ENCODE data around the gene RPUSD4. TPM values are rescaled to one million over a fixed set of nuclear protein-coding genes. Genes with fewer than 3 reads are reported as not detected.

RPUSD4 gene
- total RNA-seq, 1 experiment from 2014 or later, result 19.0 TPM

DNA sequence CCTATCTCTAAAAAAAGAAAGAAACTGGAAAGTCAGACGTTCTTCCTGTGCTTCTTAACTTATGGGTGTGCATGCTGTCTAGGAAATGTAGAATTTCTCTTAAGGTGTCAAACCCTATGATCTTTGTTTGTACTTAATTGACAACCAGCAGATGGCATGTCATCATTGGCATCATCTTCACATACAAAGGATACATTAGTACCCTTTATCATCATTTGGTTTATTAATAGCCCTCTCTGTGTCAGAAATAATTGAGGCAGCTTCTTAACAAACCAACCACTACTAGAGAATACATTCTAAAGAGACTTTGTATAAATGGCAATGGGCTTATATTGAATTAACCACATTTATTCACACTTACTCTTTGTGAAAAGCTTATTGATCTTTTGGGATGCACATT is 43.4 kb upstream of the RPUSD4 start:
- no peaks in the 10 kb centered on the region for H3K4me1 Mint-ChIP-seq (ENCODE audit: low read depth, unreplicated experiment)
- H3K36me3 Mint-ChIP-seq (ENCODE audit: insufficient read depth, unreplicated experiment), result peaks cover 14% of the 10 kb centered on the region
- no TSS peak for BruUV-seq (replicated peaks)

DNA sequence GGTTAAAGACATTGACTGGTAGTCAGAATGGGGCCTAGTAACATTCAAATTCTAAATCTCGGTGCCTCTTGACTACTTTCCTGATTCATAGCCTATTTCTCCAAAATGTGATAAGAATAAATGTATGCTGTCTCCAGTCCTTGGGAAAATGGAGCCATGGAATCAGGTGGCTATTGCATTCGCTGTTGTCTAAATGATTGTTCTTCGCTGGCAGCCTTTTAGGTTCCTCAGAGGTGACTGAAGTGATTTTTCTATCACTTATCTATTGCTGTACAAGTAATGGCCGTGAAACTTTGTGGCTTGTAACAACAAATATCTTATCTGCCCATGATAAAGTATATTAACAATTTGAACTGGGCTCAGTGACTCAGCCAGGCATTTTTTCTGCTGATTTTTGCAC is 41.8 kb upstream of the RPUSD4 start:
- H3K36me3 Mint-ChIP-seq (ENCODE audit: insufficient read depth, unreplicated experiment), result peaks cover 14% of the 10 kb centered on the region
- H3K4me3 Mint-ChIP-seq (ENCODE audit: low read depth, unreplicated experiment), result no peak overlapping the region
- CTCF ChIA-PET, result no interaction called here
- BruUV-seq (replicated peaks), result no TSS peak
- intact Hi-C loops (cut with micrococcal nuclease; ENCODE audit: unreplicated experiment), result no loop called here
- no peaks in the 10 kb centered on the region for H3K4me1 Mint-ChIP-seq (ENCODE audit: low read depth, unreplicated experiment)
- no peak for TF ChIP-seq CTCF (IDR thresholded peaks at IDR 0.05; ENCODE audit: unreplicated experiment)
- DNase-seq, result no peak
- H3K9me3 Mint-ChIP-seq (ENCODE audit: low read depth, unreplicated experiment), result no peaks in the 10 kb centered on the region
- no peak overlapping the region for H3K27ac Mint-ChIP-seq (ENCODE audit: unreplicated experiment)
- H3K27me3 Mint-ChIP-seq (ENCODE audit: unreplicated experiment), result no peaks in the 10 kb centered on the region

More for the DNA sequence above, 43.4 kb upstream of the RPUSD4 start:
- Mint-ChIP-seq H3K27me3 (ENCODE audit: unreplicated experiment) (no peaks in the 10 kb centered on the region), H3K4me3 (ENCODE audit: low read depth, unreplicated experiment) (no peak overlapping the region), H3K9me3 (ENCODE audit: low read depth, unreplicated experiment) (no peaks in the 10 kb centered on the region), H3K27ac (ENCODE audit: unreplicated experiment) (no peak overlapping the region)
- DNase-seq, result no peak
- TF ChIP-seq CTCF (IDR thresholded peaks at IDR 0.05; ENCODE audit: unreplicated experiment), result no peak
- intact Hi-C loops (cut with micrococcal nuclease; ENCODE audit: unreplicated experiment), result no loop called here
- CTCF ChIA-PET, result no interaction called here

DNA sequence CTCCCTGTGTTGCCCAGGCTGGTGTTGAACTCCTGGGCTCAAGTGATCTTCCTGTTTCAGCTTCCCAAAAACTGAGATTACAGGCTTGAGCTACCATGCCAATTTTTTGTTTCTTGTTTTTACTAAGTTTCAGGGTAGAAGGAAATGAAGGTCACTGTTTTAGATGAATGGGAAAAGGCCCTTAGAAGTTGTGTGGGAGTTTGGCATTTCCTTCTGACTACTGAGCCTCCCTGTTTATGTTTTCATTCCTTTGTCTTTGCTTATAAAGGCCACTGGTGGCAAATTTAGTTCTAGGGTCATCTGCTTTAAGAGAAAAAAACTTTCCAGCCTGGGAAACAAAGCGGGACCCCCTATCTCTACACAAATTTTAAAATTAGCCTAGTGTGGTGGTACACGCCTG is 35.2 kb upstream of the RPUSD4 start:
- Mint-ChIP-seq H3K9me3 (ENCODE audit: low read depth, unreplicated experiment) (no peaks in the 10 kb centered on the region), H3K4me1 (ENCODE audit: low read depth, unreplicated experiment) (no peaks in the 10 kb centered on the region), H3K4me3 (ENCODE audit: low read depth, unreplicated experiment) (no peak overlapping the region), H3K27me3 (ENCODE audit: unreplicated experiment) (no peaks in the 10 kb centered on the region), H3K27ac (ENCODE audit: unreplicated experiment) (no peak overlapping the region), H3K36me3 (ENCODE audit: insufficient read depth, unreplicated experiment) (no peaks in the 10 kb centered on the region)
- no peak for DNase-seq
- TF ChIP-seq CTCF (IDR thresholded peaks at IDR 0.05; ENCODE audit: unreplicated experiment), result no peak
- CTCF ChIA-PET, result interaction anchor here (0.5 kb wide), 1 partner anchor 360 kb away, joined by 3 read pairs; no protein-coding TSS in a partner anchor
- intact Hi-C loops (cut with micrococcal nuclease; ENCODE audit: unreplicated experiment), result no loop called here
- BruUV-seq (replicated peaks), result no TSS peak

DNA sequence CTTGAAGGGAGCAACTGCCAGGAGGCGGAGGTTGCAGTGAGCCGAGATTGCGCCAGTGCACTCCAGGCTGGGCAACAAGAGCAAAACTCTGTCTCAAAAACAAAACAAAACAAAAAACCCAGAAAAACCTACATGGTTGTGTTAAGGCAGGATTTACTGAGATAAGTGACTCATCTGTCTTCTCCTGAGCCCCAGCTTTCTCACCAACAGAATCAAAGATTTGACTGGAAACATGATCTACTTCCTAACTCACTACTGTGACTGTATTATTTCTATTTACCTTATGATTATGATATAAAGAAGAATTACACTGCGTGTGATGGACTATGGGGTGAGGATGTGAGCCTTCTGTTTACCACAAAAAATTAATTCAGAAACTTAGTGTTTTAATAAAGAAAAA is 21.9 kb upstream of the RPUSD4 start:
- CTCF ChIA-PET, result no interaction called here
- H3K4me1 Mint-ChIP-seq (ENCODE audit: low read depth, unreplicated experiment), result no peaks in the 10 kb centered on the region
- no TSS peak for BruUV-seq (replicated peaks)
- H3K4me3 Mint-ChIP-seq (ENCODE audit: low read depth, unreplicated experiment), result no peak overlapping the region
- no peaks in the 10 kb centered on the region for H3K9me3 Mint-ChIP-seq (ENCODE audit: low read depth, unreplicated experiment)
- TF ChIP-seq CTCF (IDR thresholded peaks at IDR 0.05; ENCODE audit: unreplicated experiment), result no peak
- no peaks in the 10 kb centered on the region for H3K36me3 Mint-ChIP-seq (ENCODE audit: insufficient read depth, unreplicated experiment)
- no peaks in the 10 kb centered on the region for H3K27me3 Mint-ChIP-seq (ENCODE audit: unreplicated experiment)
- H3K27ac Mint-ChIP-seq (ENCODE audit: unreplicated experiment), result no peak overlapping the region
- DNase-seq, result no peak
- intact Hi-C loops (cut with micrococcal nuclease; ENCODE audit: unreplicated experiment), result no loop called here
